ACC112 (cell line): ENCODE data around the gene KIF13A.

Experiments
- H2AFZ ChIP-seq: fragments of 200-600 bp; sonication (generic); one replicate; pipeline ENCODE4 v1.6.0; 2017; ENCODE audit warnings: antibody characterized with exemption, low read length; ENCODE audit not compliant: unreplicated experiment
- H3K27ac ChIP-seq: fragments of 200-600 bp; sonication (generic); 2 replicates; pipeline ENCODE4 v1.5.1; 2014; ENCODE audit warnings: low read depth, mild to moderate bottlenecking, antibody characterized with exemption, low read length, moderate library complexity
- H3K27me3 ChIP-seq: fragments of 200-600 bp; sonication (generic); 2 replicates; pipeline ENCODE4 v1.6.1; 2014; ENCODE audit warnings: mild to moderate bottlenecking, antibody characterized with exemption, low read length, moderate library complexity, mixed read lengths; ENCODE audit not compliant: insufficient read depth
- H3K36me3 ChIP-seq: fragments of 200-600 bp; sonication (generic); 2 replicates; pipeline ENCODE4 v1.6.1; 2016; ENCODE audit warnings: mild to moderate bottlenecking, antibody characterized with exemption, low read length, moderate library complexity, mixed read lengths; ENCODE audit not compliant: insufficient read depth
- H3K4me1 ChIP-seq: fragments of 200-600 bp; sonication (generic); one replicate; pipeline ENCODE4 v1.6.1; 2016; ENCODE audit warnings: low read length, mixed read lengths; ENCODE audit not compliant: insufficient read depth, unreplicated experiment, control insufficient read depth
- H3K4me3 ChIP-seq: fragments of 200-600 bp; sonication (generic); 2 replicates; pipeline ENCODE4 v1.5.1; 2014; ENCODE audit warnings: mild to moderate bottlenecking, low read depth, low read length
- H3K79me2 ChIP-seq: fragments of 200-600 bp; sonication (generic); one replicate; pipeline ENCODE4 v1.6.0; 2016; ENCODE audit warnings: low read length; ENCODE audit not compliant: control insufficient read depth, unreplicated experiment, insufficient read depth

KIF13A gene

DNA sequence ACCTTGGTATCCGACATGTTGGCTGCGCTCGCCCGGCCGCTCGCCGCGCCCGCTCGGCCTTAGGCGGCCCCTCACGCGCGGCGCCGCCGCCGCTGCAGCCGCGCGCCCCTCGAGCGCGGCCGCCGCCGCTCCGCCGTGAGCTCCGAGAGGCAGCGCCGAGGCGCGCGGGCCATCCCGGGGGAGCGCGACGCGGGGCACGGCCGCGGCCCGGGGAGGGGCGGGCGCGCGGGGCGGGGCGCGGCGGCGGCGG, at the start of gene KIF13A:
Gene KIF13A, minus strand, starts transcription at position 189 of the 250 bp plus-strand sequence. Its CDS starts 172 bp downstream, at position 17.
- Histone ChIP-seq H3K27ac (peak within 1 kb of the TSS; percentile 57), H3K27me3 (no peaks in the 10 kb centered on the region)

GRCh38 chr6:18036781-18037180, 49.3 kb upstream of the KIF13A start:
- no peak overlapping the region for H3K4me3 ChIP-seq
- no peaks in the 10 kb centered on the region for H3K79me2 ChIP-seq
- no peak overlapping the region for H3K27ac ChIP-seq
- no peaks in the 10 kb centered on the region for H3K27me3 ChIP-seq
- no peak overlapping the region for H2AFZ ChIP-seq
- no peaks in the 10 kb centered on the region for H3K36me3 ChIP-seq
- peaks cover 7% of the 10 kb centered on the region for H3K4me1 ChIP-seq

More for the DNA sequence above, at the start of gene KIF13A:
- H3K4me3 ChIP-seq = peak within 1 kb of the TSS; percentile 90
- H2AFZ ChIP-seq = peak within 1 kb of the TSS; percentile 85
- H3K79me2 ChIP-seq = peaks cover 36% of the 10 kb centered on the region
- peaks cover 20% of the 10 kb centered on the region for H3K4me1 ChIP-seq
- no peaks in the 10 kb centered on the region for H3K36me3 ChIP-seq

DNA sequence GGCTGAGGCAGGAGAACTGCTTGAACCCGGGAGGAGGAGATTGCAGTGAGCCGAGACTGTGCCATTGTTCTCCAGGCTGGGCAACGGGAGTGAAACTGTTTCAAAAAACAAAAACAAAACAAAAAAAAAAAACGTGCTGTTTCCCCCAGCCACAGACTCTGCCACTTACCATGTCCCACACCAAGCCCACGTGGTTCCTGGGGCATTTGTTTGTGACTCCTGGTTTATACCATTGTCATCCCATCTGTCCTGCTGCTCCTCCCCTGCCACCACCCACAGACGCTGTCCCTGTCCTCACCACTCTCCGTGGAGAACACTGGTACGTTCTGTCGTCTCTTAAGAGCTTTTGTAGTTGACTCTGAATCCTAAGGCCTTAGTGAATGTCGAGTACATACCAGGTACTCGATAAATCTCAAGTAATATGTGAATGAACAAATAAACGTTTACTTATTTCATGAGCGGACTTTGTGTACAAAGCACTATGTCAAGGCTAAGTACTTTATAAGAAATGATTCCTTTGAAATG, 48.0 kb upstream of the KIF13A start:
- H3K4me1 ChIP-seq = peaks cover 7% of the 10 kb centered on the region
- no peak overlapping the region for H2AFZ ChIP-seq
- H3K27me3 ChIP-seq = no peaks in the 10 kb centered on the region
- H3K36me3 ChIP-seq = no peaks in the 10 kb centered on the region
- H3K4me3 ChIP-seq = no peak overlapping the region
- H3K27ac ChIP-seq = no peak overlapping the region
- H3K79me2 ChIP-seq = no peaks in the 10 kb centered on the region

DNA sequence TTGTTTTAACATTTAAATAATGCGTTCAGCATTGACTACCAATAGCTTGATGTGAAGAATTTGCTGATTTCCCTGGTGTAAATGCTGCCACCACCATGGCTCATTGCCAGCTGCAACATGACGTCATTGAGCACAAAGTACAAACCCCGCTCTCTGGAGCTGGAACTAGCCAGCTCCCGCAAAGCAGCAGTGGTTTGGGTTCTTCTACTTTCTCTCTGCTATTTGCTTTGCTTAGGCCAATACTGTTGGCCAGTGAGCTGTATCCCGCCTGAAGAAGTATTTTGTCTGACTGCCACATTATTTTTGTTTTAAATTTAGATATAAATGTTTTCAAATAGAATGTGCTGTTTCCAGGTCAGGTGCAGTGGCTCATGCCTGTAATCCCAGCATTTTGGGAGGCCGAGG, 47.4 kb upstream of the KIF13A start:
- no peaks in the 10 kb centered on the region for H3K27me3 ChIP-seq
- H2AFZ ChIP-seq = no peak overlapping the region
- H3K4me3 ChIP-seq = no peak overlapping the region
- H3K4me1 ChIP-seq = peaks cover 7% of the 10 kb centered on the region
- H3K27ac ChIP-seq = no peak overlapping the region
- H3K36me3 ChIP-seq = no peaks in the 10 kb centered on the region
- no peaks in the 10 kb centered on the region for H3K79me2 ChIP-seq

DNA sequence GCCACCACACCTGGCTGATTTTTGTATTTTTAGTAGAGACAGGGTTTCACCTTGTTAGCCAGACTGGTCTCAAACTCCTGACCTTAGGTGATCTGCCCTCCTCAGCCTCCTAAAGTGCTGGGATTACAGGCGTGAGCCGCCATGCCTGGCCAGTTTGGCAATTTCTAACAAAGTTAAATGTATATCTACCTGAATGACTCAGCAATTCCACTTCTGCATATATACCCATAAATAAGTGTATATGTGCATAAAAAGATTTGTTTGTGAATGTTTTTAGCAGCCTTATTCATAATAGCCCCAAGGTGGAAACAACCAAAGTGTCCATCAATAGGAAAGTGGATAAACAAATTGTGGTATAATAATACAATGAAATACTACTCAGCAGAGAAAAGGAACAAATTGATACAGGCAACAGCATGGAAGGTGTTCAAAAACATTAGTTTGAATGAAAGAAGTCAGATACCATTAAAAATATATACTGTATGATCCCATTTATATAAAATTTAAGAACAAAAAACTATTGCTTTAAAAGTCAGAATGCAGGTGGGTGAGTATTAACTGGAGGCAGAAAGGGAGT, 44.3 kb upstream of the KIF13A start:
- H3K36me3 ChIP-seq = no peaks in the 10 kb centered on the region
- no peaks in the 10 kb centered on the region for H3K79me2 ChIP-seq
- no peak overlapping the region for H2AFZ ChIP-seq
- no peak overlapping the region for H3K27ac ChIP-seq
- no peak overlapping the region for H3K4me3 ChIP-seq
- H3K27me3 ChIP-seq = no peaks in the 10 kb centered on the region
- no peaks in the 10 kb centered on the region for H3K4me1 ChIP-seq

DNA sequence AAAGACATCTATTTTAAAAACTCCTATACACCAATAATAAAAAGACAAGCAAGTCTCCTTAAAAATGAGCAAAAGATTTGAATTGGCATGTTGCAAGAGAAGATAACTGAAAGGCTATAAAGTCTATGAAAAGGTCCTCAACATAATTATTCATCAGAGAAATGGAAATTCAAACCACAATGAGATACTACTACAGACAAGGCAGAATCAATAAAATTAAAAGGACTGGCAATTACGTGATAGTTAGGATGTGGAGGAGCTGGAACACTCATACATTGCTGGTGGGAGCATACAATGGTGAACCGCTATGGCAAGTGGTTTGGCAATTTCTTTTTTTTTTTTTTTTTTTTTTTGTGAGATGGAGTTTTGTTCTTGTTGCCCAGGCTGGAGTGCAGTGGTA, 43.8 kb upstream of the KIF13A start:
- H3K36me3 ChIP-seq = no peaks in the 10 kb centered on the region
- H3K4me1 ChIP-seq = no peaks in the 10 kb centered on the region
- no peaks in the 10 kb centered on the region for H3K27me3 ChIP-seq
- H3K27ac ChIP-seq = no peak overlapping the region
- H3K79me2 ChIP-seq = no peaks in the 10 kb centered on the region
- H2AFZ ChIP-seq = no peak overlapping the region
- no peak overlapping the region for H3K4me3 ChIP-seq

DNA sequence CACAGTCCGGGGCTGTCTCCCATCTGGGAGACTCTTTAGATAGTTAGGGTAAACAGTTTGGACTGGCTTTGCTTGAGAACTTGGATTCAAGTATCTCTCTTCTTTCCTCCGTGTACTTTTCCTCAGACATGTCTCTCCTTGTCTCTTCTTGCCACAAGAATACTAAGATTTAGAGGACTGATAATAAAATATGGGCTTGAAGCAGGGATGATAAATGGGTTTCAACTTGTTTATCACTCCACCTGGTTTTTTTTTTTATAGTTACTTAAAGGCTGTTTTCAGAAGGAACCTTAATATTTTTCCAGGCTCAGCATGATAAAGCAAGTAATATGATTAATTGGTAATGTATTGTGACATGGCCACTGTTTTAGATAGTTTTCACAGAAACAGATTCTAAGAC, 40.9 kb upstream of the KIF13A start:
- peaks cover 2% of the 10 kb centered on the region for H3K4me1 ChIP-seq
- no peak overlapping the region for H3K4me3 ChIP-seq
- no peak overlapping the region for H3K27ac ChIP-seq
- H2AFZ ChIP-seq = no peak overlapping the region
- H3K27me3 ChIP-seq = no peaks in the 10 kb centered on the region
- H3K36me3 ChIP-seq = no peaks in the 10 kb centered on the region
- H3K79me2 ChIP-seq = no peaks in the 10 kb centered on the region

DNA sequence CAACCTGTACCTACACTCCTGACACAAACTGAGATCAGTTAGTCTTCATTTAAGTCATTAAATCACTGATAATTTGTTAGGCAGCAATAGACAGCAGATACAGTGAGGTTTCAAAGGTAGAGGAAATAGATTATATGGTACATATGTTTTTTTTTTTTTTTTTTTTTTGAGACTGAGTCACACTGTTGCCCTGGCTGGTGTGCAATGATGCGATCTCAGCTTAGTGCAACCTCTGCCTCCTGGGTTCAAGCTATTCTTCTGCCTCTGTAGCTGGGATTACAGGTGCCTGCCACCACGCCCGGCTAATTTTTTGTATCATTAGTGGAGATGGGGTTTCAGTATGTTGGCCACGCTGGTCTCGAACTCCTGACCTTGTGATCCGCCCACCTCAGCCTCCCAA, 38.2 kb upstream of the KIF13A start:
- H3K27ac ChIP-seq = no peak overlapping the region
- H3K79me2 ChIP-seq = no peaks in the 10 kb centered on the region
- H2AFZ ChIP-seq = no peak overlapping the region
- H3K36me3 ChIP-seq = no peaks in the 10 kb centered on the region
- H3K27me3 ChIP-seq = no peaks in the 10 kb centered on the region
- H3K4me1 ChIP-seq = peaks cover 12% of the 10 kb centered on the region
- no peak overlapping the region for H3K4me3 ChIP-seq

DNA sequence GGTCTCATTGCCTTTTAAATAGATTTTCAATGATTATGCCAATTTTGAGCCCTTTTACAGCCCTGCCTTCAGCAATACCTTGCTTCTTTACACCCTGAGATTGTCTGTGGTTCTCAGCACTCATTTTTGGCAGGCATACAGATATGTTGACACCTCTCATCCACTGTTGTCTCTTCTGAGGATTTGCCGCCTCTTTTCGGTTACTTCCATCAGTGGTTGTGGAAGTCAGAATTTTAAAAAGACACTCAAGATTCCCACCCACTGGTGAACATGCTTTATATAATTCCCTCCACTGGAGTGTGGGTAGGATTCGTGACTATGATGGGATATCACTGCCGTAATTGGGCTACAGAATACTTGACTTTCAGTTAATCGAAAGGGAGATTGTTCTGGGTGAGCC, 37.4 kb upstream of the KIF13A start:
- no peaks in the 10 kb centered on the region for H3K36me3 ChIP-seq

DNA sequence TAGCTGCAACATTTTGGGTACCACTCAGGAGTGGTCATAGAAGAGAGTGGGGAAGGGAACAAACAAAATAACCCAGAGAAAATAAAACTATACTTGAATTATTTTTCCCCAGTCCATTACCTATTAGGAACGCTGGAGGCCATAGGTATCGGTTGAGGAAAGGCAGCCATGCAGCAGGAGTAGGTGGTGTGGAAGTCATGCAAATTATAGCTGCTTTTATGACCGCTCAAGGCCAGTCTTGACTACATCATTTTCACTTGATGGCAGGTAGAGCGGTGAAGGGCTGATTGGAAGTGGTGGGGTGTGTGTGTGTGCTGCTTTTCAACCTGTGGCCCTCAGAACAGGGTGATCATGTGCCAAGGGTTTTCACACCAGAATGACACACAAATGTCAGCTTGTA, 36.5 kb upstream of the KIF13A start:
- Histone ChIP-seq H3K4me3 (no peak overlapping the region), H3K4me1 (peaks cover 12% of the 10 kb centered on the region), H3K27me3 (no peaks in the 10 kb centered on the region), H3K36me3 (no peaks in the 10 kb centered on the region), H2AFZ (no peak overlapping the region), H3K79me2 (no peaks in the 10 kb centered on the region), H3K27ac (no peak overlapping the region)

More for the DNA sequence above, 37.4 kb upstream of the KIF13A start:
- Histone ChIP-seq H3K4me3 (no peak overlapping the region), H3K79me2 (no peaks in the 10 kb centered on the region), H3K27me3 (no peaks in the 10 kb centered on the region), H3K27ac (no peak overlapping the region), H3K4me1 (peaks cover 12% of the 10 kb centered on the region), H2AFZ (no peak overlapping the region)

DNA sequence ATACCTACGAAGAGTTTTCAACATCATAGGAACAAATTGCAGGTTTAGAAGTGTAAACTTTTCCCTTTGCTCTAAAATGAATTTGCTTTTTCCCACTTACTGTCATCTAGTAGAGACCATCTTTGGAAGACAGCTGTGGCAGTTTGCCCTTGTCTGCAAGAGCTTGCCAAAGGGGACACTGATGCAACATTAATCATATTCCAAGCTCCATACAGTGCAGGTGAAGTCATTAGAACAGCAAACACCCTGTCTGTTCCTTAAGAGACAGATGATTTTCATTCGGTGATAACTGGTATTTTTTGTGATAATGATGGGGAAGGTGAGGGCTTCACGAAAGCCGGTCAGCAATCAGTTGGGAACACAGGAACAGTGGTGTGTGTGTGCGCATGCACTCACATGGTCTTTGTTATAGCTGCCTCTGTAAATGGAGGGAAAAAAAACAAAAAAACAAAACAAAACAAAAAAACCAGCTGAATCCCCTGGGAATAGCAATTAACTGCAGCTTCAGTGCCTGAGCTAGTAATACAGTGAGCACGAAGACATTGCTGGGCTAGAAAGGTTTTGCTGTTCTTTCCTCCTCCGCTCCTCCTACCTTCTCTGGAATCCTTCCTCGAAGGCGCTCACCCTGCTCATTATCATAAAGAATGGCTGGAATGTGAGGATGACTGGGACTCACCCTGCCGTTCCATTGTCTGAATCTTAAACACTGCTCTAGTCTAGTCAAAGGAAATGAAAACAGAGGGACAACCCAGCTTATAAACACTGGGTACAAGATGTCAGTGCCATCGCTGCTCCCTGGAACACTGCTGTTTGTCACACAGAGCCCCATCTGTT, 35.2 kb upstream of the KIF13A start:
- no peaks in the 10 kb centered on the region for H3K36me3 ChIP-seq
- H3K27me3 ChIP-seq = no peaks in the 10 kb centered on the region
- no peak overlapping the region for H3K27ac ChIP-seq
- peaks cover 12% of the 10 kb centered on the region for H3K4me1 ChIP-seq
- peak overlapping the region; percentile 34; the same call in 1 of the 2 replicates for H3K4me3 ChIP-seq
- H3K79me2 ChIP-seq = no peaks in the 10 kb centered on the region
- peak overlapping the region; percentile 15 for H2AFZ ChIP-seq
